Hepatocyte (in vitro differentiated cells): ENCODE measurements around the gene SRP54. TPM values are rescaled to one million over a fixed set of nuclear protein-coding genes. Genes with fewer than 3 reads are reported as not detected.
A peak's percentile ranks its signal among the peaks of the same experiment; 100 is the strongest.

Experiments
- DNase-seq: peaks from one replicate; pipeline ENCODE4 v3.0.0-alpha.2; 2016; ENCODE audit warnings: low spot score
- H2AFZ ChIP-seq: fragments of 200-600 bp; sonication (generic); 2 replicates; pipeline ENCODE4 v1.6.0; 2016; ENCODE audit warnings: antibody characterized with exemption, mild to moderate bottlenecking
- H3K27ac ChIP-seq: fragments of 200-600 bp; sonication (generic); 2 replicates; pipeline ENCODE4 v1.5.1; 2016; ENCODE audit warnings: mild to moderate bottlenecking
- H3K27me3 ChIP-seq: fragments of 200-600 bp; sonication (generic); 2 replicates; pipeline ENCODE4 v1.6.1; 2016
- H3K36me3 ChIP-seq: fragments of 200-600 bp; sonication (generic); replicated peaks from 2 replicates; pipeline ENCODE4 v1.5.1; 2016; ENCODE audit warnings: low read depth; ENCODE audit not compliant: insufficient read depth
- H3K4me1 ChIP-seq: fragments of 200-600 bp; sonication (generic); 2 replicates; pipeline ENCODE4 v1.5.1; 2016; ENCODE audit warnings: mild to moderate bottlenecking, moderate library complexity; ENCODE audit not compliant: insufficient read depth
- H3K4me2 ChIP-seq: fragments of 200-600 bp; sonication (generic); 2 replicates; pipeline ENCODE4 v1.6.0; 2016
- H3K4me3 ChIP-seq: fragments of 200-600 bp; sonication (generic); 2 replicates; pipeline ENCODE4 v1.5.1; 2016; ENCODE audit warnings: mild to moderate bottlenecking
- H3K79me2 ChIP-seq: fragments of 200-600 bp; sonication (generic); 2 replicates; pipeline ENCODE4 v1.6.0; 2017; ENCODE audit warnings: mild to moderate bottlenecking
- H3K9me2 ChIP-seq: fragments of 200-600 bp; sonication (generic); replicated peaks from 2 replicates; pipeline ENCODE4 v1.6.0; 2017; ENCODE audit warnings: mild to moderate bottlenecking; ENCODE audit not compliant: insufficient read depth
- H3K9me3 ChIP-seq: fragments of 200-600 bp; sonication (generic); 2 replicates; pipeline ENCODE4 v1.5.1; 2016; ENCODE audit warnings: low read depth, mild to moderate bottlenecking
- H4K20me1 ChIP-seq: fragments of 200-600 bp; sonication (generic); 2 replicates; pipeline ENCODE4 v1.6.0; 2016; ENCODE audit warnings: mild to moderate bottlenecking; ENCODE audit not compliant: insufficient read depth, poor library complexity, severe bottlenecking
- CTCF ChIP-seq: fragments of 200-600 bp; sonication (generic); IDR thresholded peaks from 2 replicates; pipeline ENCODE4 v1.5.1; 2016; ENCODE audit warnings: antibody characterized with exemption, mild to moderate bottlenecking; ENCODE audit not compliant: poor library complexity
- EZH2 ChIP-seq: fragments of 200-600 bp; sonication (generic); IDR thresholded peaks from 2 replicates; pipeline ENCODE4 v1.6.1; 2016; ENCODE audit warnings: antibody characterized with exemption, mild to moderate bottlenecking, borderline replicate concordance
- EZH2phosphoT487 ChIP-seq: fragments of 200-600 bp; sonication (generic); IDR thresholded peaks from one replicate; pipeline ENCODE4 v1.6.1; 2018; ENCODE audit warnings: antibody characterized with exemption, mild to moderate bottlenecking, low read depth, moderate library complexity; ENCODE audit not compliant: unreplicated experiment, severe bottlenecking
- WGBS: methylation state at CpG from one replicate; pipeline ENCODE4 v1.1.6; 2016; ENCODE audit warnings: low lambda C conversion rate; ENCODE audit errors: missing lambda C conversion rate; 5-methylcytosine and 5-hydroxymethylcytosine counted together
- polyA plus RNA-seq: library from polyadenylated mRNA; unstranded; fragments of >200 nt; fragmentation: Nextera tagmentation; extraction: Ambion mirVana; gene quantifications from 2 replicates; pipeline ENCODE4 v1.2.1, GENCODE V29; 2016
- total RNA-seq: library from RNA; depleted of rRNA; stranded (reverse); fragments of >200 nt; gene quantifications from 2 replicates; pipeline ENCODE4 v1.2.3, GENCODE V29; 2014

The SRP54 gene
- total and polyA plus RNA-seq, 2 experiments from 2014 or later: 63.1 to 96.2 TPM

GRCh38 chr14:35078082-35078481 is 95.3 kb downstream of the SRP54 start:
- 84% methylated on average over 2 of the region's 2 CpGs for WGBS
- Histone ChIP-seq H3K9me3 (no peaks in the 10 kb centered on the region), H3K27me3 (no peaks in the 10 kb centered on the region), H4K20me1 (no peaks in the 10 kb centered on the region), H2AFZ (no peak overlapping the region), H3K27ac (peak overlapping the region; percentile 76), H3K4me2 (peak overlapping the region; percentile 1), H3K4me3 (no peak overlapping the region), H3K79me2 (peaks cover 7% of the 10 kb centered on the region), H3K4me1 (peaks cover 3% of the 10 kb centered on the region), H3K36me3 (no peaks in the 10 kb centered on the region), H3K9me2 (no peaks in the 10 kb centered on the region)
- TF ChIP-seq EZH2: no peak
- TF ChIP-seq EZH2phosphoT487: no peak
- no peak for TF ChIP-seq CTCF
- peak; percentile 25 for DNase-seq

Other genes with a start within 250 kb of the SRP54 start
- gene BAZ1A, start 107.6 kb upstream of the SRP54 start, total RNA-seq: 19.8 and 24.7 TPM in 2 replicates
- gene BAZ1A, start 107.6 kb upstream of the SRP54 start, polyA plus RNA-seq: 20.9 and 23.4 TPM in 2 replicates
- gene FAM177A1, start 63.3 kb downstream of the SRP54 start, total RNA-seq: 69.4 and 100 TPM in 2 replicates
- 132 and 153 TPM in 2 replicates for gene FAM177A1, start 63.3 kb downstream of the SRP54 start, polyA plus RNA-seq
- 38.5 and 53.7 TPM in 2 replicates for gene PPP2R3C, start 139.0 kb downstream of the SRP54 start, total RNA-seq
- gene PPP2R3C, start 139.0 kb downstream of the SRP54 start, polyA plus RNA-seq: 36.1 and 40.7 TPM in 2 replicates
- gene PRORP, start 139.6 kb downstream of the SRP54 start, total RNA-seq: 39.9 and 48.2 TPM in 2 replicates
- gene PRORP, start 139.6 kb downstream of the SRP54 start, polyA plus RNA-seq: 19.8 and 25.8 TPM in 2 replicates